WI38 (cell line): ENCODE results near the gene NSUN5.
"Not testable (repeated sequence)": the region's sequence is repeated elsewhere in the genome, so short reads cannot be mapped to it uniquely, and the experiment has no call there.

Source experiments
- H3K4me3 ChIP-seq: 2 replicates; pipeline ENCODE4 v1.5.1; 2011; ENCODE audit warnings: low read depth, mild to moderate bottlenecking, control low read depth, low read length
- TF ChIP-seq, protein P1 (sequence below): IDR thresholded peaks from 2 replicates; pipeline ENCODE4 v1.5.1; 2012; ENCODE audit warnings: low read depth, mild to moderate bottlenecking, control low read depth, low read length

Gene NSUN5

GRCh38 chr7:73324081-73324845, 15.6 kb upstream of the NSUN5 start:
- TF ChIP-seq, protein P1, sequence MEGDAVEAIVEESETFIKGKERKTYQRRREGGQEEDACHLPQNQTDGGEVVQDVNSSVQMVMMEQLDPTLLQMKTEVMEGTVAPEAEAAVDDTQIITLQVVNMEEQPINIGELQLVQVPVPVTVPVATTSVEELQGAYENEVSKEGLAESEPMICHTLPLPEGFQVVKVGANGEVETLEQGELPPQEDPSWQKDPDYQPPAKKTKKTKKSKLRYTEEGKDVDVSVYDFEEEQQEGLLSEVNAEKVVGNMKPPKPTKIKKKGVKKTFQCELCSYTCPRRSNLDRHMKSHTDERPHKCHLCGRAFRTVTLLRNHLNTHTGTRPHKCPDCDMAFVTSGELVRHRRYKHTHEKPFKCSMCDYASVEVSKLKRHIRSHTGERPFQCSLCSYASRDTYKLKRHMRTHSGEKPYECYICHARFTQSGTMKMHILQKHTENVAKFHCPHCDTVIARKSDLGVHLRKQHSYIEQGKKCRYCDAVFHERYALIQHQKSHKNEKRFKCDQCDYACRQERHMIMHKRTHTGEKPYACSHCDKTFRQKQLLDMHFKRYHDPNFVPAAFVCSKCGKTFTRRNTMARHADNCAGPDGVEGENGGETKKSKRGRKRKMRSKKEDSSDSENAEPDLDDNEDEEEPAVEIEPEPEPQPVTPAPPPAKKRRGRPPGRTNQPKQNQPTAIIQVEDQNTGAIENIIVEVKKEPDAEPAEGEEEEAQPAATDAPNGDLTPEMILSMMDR = peak; percentile 49; the same call in 1 of the 2 replicates
- H3K4me3 ChIP-seq = not testable (repeated sequence)

GRCh38 chr7:73323434-73324080, 14.9 kb upstream of the NSUN5 start:
- H3K4me3 ChIP-seq = not testable (repeated sequence)

DNA sequence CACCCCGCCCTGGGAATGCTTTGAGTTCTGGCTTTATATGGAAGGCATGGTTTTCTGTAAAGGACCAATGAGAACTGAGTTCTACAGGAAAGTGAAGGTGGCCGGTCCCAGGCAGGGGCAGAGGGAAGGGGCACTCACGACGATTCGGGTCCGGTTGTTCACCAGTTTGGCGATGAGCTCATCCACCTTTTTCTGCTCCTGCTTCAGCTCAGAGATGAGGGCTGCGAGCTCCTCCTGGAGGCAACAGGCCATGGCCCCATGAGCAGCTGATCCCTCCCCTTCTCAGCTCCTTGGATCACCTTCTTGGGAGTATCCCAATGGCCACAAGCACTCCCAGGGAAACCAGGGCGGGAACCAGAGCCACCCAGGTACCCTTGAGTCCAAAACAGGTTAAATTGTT, 11.4 kb upstream of the NSUN5 start:
- H3K4me3 ChIP-seq = not testable (repeated sequence)

- not testable (repeated sequence) for H3K4me3 ChIP-seq
Measured at GRCh38 chr7:73319541-73319940, 10.9 kb upstream of the NSUN5 start.

GRCh38 chr7:73318656-73319204, 10.1 kb upstream of the NSUN5 start:
- not testable (repeated sequence) for H3K4me3 ChIP-seq

- H3K4me3 ChIP-seq = no peak overlapping the region
- TF ChIP-seq, protein P1 = no peak
Measured at GRCh38 chr7:73316521-73316920, 7.9 kb upstream of the NSUN5 start.

DNA sequence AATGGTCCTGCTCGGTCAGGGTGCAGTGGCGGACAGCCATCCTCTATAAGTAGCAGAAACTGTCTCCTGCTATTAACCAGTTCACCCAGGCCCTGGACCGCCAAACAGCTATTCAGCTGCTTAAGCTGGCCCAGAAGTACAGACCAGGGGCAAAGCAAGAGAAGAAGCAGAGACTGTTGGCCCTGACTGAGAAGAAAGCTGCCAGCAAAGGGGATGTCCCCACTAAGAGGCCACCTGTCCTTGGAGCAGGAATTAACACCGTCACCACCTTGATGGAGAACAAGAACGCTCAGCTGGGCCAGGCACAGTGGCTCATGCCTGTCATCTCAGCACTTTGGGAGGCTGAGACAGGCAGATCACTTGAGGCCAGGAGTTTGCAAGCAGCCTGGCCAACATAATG, 5.6 kb upstream of the NSUN5 start:
- TF ChIP-seq, protein P1 = no peak
- no peak overlapping the region for H3K4me3 ChIP-seq

DNA sequence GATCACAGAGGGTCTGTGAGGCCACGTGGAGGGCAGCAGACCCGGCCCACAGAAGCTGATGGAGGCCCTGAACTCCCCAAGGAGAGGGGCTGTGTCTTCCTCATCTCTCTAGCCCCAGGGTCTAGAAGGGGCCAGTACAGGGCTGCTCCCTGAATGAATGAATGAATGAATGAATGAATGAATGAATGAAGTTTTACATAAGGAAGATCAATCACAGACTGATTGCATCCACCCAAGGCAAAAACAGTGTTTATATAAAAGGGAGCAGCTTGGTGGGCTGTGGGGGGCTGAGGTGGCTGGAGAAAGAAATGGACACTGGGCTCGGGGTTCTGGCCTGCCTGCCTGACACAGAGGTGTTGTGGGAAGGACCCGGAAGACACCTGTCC, 4.9 kb upstream of the NSUN5 start:
- no peak overlapping the region for H3K4me3 ChIP-seq
- TF ChIP-seq, protein P1 = no peak

DNA sequence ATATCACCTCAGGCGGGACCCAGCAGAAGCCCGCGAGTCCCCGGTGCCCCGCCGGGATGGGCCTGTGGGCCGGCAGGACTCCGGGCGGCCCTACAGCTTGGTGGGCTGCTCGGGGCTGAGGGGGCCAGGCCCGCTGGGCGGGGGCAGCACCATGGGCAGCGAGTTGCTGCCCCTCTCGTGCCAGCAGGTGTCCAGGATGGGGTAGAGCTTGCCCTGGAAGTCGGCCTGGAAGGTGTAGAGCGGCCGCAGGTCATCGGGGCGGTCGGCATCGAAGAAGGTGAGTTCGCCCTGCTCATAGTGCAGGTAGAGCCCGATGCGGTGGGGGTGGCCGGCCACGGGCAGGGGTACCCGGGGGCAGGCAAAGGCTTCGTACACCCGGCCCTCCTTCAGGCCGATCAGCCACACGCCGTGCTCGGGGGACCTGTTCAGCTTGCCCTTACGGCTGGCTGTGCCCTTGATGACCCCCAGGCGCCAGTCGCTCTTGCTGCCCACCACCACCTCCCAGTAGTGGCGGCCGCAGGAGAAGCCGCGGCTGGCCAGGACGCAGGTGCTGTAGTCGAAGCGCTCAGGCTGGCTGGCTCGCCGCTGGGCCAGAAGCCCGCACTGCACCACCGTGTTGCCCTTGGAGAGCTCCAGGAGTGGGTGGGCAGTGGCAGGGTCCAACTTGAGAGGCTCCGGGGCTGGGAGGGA, 4.3 kb upstream of the NSUN5 start:
- TF ChIP-seq, protein P1 = no peak
- H3K4me3 ChIP-seq = no peak overlapping the region

DNA sequence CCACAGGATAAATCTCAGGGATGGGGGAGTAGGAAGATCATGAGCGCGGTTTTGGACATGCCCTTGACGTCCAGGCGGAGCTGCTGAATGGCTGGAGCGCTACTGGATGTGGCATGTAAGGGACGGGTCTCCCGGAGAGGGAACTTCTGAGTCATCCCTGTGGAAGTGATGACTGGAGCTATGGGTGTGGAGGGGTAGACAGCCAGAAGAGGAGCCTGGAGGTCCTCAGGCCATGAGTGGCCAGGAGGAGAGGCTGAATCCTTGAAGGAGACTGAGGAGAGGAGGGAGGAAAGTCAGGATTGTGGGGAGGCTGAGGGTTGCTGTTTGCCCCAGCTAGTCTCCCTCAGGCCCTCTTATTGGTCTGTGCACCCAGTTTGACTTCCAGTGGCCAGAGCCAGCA, 2.8 kb upstream of the NSUN5 start:
- H3K4me3 ChIP-seq = not testable (repeated sequence)
